K562 (cell line): Measurements from ENCODE around the gene MICALL2. TPM values are rescaled to one million over a fixed set of nuclear protein-coding genes. Genes with fewer than 3 reads are reported as not detected.

ENCODE experiments used
- AFF4 ChIP-seq: sonication (generic); formaldehyde crosslinking; IDR thresholded peaks from 2 replicates; pipeline ENCODE4 v1.8.0; 2023; ENCODE audit warnings: mild to moderate bottlenecking, missing genetic modification reagents
- ARHGAP35 ChIP-seq: fragments of 450-650 bp; IDR thresholded peaks from 2 replicates; pipeline ENCODE4 v1.6.1; 2018; ENCODE audit not compliant: partially characterized antibody
- ATF1 ChIP-seq, 2 experiments: fragments of 450-650 bp in 1 of 2; IDR thresholded peaks; 2 replicates each; pipeline ENCODE4 v1.6.1; 2016; ENCODE audit warnings: missing compliant biosample characterization in 1 of 2, missing genetic modification characterization in 1 of 2
- DMBX1 ChIP-seq: fragments of 250-450 bp; sonication (Bioruptor Pico); IDR thresholded peaks from 2 replicates; pipeline ENCODE4 v1.8.0; 2022; ENCODE audit warnings: inconsistent platforms, mild to moderate bottlenecking, moderate library complexity, borderline replicate concordance
- GTF2E2 ChIP-seq: fragments of 200-800 bp; sonication (Bioruptor generic); IDR thresholded peaks from 2 replicates; pipeline ENCODE4 v1.6.1; 2016; ENCODE audit warnings: missing genetic modification characterization, missing compliant biosample characterization
- MTA3 ChIP-seq: fragments of 450-650 bp; formaldehyde crosslinking; IDR thresholded peaks from 2 replicates; pipeline ENCODE4 v1.6.1; 2017; ENCODE audit warnings: mild to moderate bottlenecking, borderline replicate concordance
- OTX1 ChIP-seq: fragments of 450-650 bp; formaldehyde crosslinking; IDR thresholded peaks from 2 replicates; pipeline ENCODE4 v1.4.0; 2022; ENCODE audit warnings: mild to moderate bottlenecking
- PTTG1 ChIP-seq: fragments of 450-650 bp; IDR thresholded peaks from 2 replicates; pipeline ENCODE4 v1.6.1; 2016; ENCODE audit warnings: low read depth, mild to moderate bottlenecking, missing genetic modification characterization, missing compliant biosample characterization
- SNRNP70 ChIP-seq: fragments of 200-400 bp; formaldehyde crosslinking; optimal IDR thresholded peaks from 2 replicates; pipeline ENCODE3; 2017; ENCODE audit warnings: low read depth, low read length
- TOE1 ChIP-seq, 2 experiments: fragments of 450-650 bp in 1 of 2; sonication (generic) in 1 of 2; formaldehyde crosslinking in 1 of 2; IDR thresholded peaks; 2 replicates each; pipeline versions ENCODE4 v1.7.1 to v1.8.0; 2016 to 2022; ENCODE audit warnings: borderline replicate concordance in 2 of 2, mild to moderate bottlenecking in 2 of 2, antibody characterized with exemption in 1 of 2, inconsistent platforms in 1 of 2, low read depth in 1 of 2, missing genetic modification reagents in 1 of 2, moderate library complexity in 1 of 2
- ZNF324 ChIP-seq: fragments of 250-450 bp; sonication (Bioruptor Pico); IDR thresholded peaks from 2 replicates; pipeline ENCODE4 v1.4.0; 2020; ENCODE audit warnings: mild to moderate bottlenecking
- ZNF592 ChIP-seq: fragments of 450-650 bp; IDR thresholded peaks from 2 replicates; pipeline ENCODE4 v1.6.1; 2017; ENCODE audit warnings: antibody characterized with exemption, mild to moderate bottlenecking
- ZNF75A ChIP-seq: fragments of 450-650 bp; formaldehyde crosslinking; IDR thresholded peaks from 2 replicates; pipeline ENCODE4 v1.4.0; 2020; ENCODE audit warnings: mild to moderate bottlenecking
- polyA plus RNA-seq, 8 experiments: library from polyadenylated mRNA; depleted of rRNA in 4 of 8; stranded (reverse) in 5 of 8; unstranded in 3 of 8; fragments of >200 nt; fragmentation: Nextera tagmentation in 2 of 8; fragmentation: Illumina TruSeq in 1 of 8; extraction: Ambion mirVana in 2 of 8; extraction: Trizol in 1 of 8; gene quantifications; 2 replicates each; pipeline versions ENCODE4 v1.2.1 to v1.2.3, GENCODE V29; 2011 to 2014; ENCODE audit warnings: inconsistent platforms in 1 of 8, missing spikeins in 1 of 8
- total RNA-seq, 7 experiments: library from RNA; depleted of rRNA in 6 of 7; stranded (reverse); fragments of >200 nt in 6 of 7; fragmentation: Illumina TruSeq in 2 of 7; extraction: Trizol in 2 of 7; gene quantifications; 2 replicates each; pipeline versions ENCODE4 v1.2.1 to v1.2.3, GENCODE V29; 2011 to 2021; ENCODE audit warnings: low replicate concordance in 1 of 7
- TF ChIP-seq, protein P1 (sequence below): fragments of 250-450 bp; sonication (Bioruptor Pico); IDR thresholded peaks from 2 replicates; pipeline ENCODE4 v1.8.0; 2022; ENCODE audit warnings: moderate library complexity, mild to moderate bottlenecking, inconsistent platforms
- TF ChIP-seq, protein P2 (sequence below): fragments of 450-650 bp; IDR thresholded peaks from 2 replicates; pipeline ENCODE4 v1.6.1; 2016

MICALL2 gene
- total and polyA plus RNA-seq, 9 of the 15 experiments (the other 6 are each of a cell fraction or from before 2014, with no cell fraction given), result 1.8 to 103 (median 17.0) TPM

- TF ChIP-seq ZNF75A (CRISPR knock-in tag) (no peak; the same call in 1 of the 2 replicates), SNRNP70 (no peak), TOE1 (IDR thresholded peaks at IDR 0.05; ENCODE audit: borderline replicate concordance) (peak; percentile 87; the same call in 1 of the 2 replicates), TOE1 (CRISPR knock-in tag; IDR thresholded peaks at IDR 0.05; ENCODE audit: borderline replicate concordance, low read depth) (peak; percentile 70; the same call in 1 of the 2 replicates), ATF1 (CRISPR knock-in tag; IDR thresholded peaks at IDR 0.05) (no peak), ATF1 (tag; IDR thresholded peaks at IDR 0.05) (0 out of 2 replicates have a peak, but pooled peaks have one; percentile 57), ZNF324 (CRISPR knock-in tag) (peak; percentile 41; the same call in 1 of the 2 replicates), OTX1 (peak; percentile 83; the same call in 1 of the 2 replicates), PTTG1 (tag) (no peak), ZNF592 (peak; percentile 70), DMBX1 (CRISPR knock-in tag) (no peak), MTA3 (peak; percentile 82; the same call in 1 of the 2 replicates), GTF2E2 (tag) (peak; percentile 84), AFF4 (peak; percentile 71; the same call in 1 of the 2 replicates), ARHGAP35 (no peak)
- TF ChIP-seq, protein P1, sequence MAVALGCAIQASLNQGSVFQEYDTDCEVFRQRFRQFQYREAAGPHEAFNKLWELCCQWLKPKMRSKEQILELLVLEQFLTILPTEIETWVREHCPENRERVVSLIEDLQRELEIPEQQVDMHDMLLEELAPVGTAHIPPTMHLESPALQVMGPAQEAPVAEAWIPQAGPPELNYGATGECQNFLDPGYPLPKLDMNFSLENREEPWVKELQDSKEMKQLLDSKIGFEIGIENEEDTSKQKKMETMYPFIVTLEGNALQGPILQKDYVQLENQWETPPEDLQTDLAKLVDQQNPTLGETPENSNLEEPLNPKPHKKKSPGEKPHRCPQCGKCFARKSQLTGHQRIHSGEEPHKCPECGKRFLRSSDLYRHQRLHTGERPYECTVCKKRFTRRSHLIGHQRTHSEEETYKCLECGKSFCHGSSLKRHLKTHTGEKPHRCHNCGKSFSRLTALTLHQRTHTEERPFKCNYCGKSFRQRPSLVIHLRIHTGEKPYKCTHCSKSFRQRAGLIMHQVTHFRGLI, result no peak; the same call in 1 of the 2 replicates
- TF ChIP-seq, protein P2, sequence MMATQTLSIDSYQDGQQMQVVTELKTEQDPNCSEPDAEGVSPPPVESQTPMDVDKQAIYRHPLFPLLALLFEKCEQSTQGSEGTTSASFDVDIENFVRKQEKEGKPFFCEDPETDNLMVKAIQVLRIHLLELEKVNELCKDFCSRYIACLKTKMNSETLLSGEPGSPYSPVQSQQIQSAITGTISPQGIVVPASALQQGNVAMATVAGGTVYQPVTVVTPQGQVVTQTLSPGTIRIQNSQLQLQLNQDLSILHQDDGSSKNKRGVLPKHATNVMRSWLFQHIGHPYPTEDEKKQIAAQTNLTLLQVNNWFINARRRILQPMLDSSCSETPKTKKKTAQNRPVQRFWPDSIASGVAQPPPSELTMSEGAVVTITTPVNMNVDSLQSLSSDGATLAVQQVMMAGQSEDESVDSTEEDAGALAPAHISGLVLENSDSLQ, result peak; percentile 26
Measured at GRCh38 chr7:1460821-1461645, 1.8 kb upstream of the MICALL2 start (continued).
